DND-41 (cell line): Measurements from ENCODE around the gene CARM1.

Experiments
- EZH2 ChIP-seq: IDR thresholded peaks from 3 replicates; pipeline ENCODE4 v1.6.1; 2012; ENCODE audit warnings: borderline replicate concordance, low read depth, mild to moderate bottlenecking, moderate library complexity, low read length, inconsistent platforms; ENCODE audit not compliant: severe bottlenecking
- TF ChIP-seq, protein P1 (sequence below): IDR thresholded peaks from 2 replicates; pipeline ENCODE4 v1.5.1; 2012; ENCODE audit warnings: borderline replicate concordance, low read length, moderate library complexity, mild to moderate bottlenecking; ENCODE audit not compliant: poor library complexity, severe bottlenecking; ENCODE audit errors: extremely low read depth

DNA sequence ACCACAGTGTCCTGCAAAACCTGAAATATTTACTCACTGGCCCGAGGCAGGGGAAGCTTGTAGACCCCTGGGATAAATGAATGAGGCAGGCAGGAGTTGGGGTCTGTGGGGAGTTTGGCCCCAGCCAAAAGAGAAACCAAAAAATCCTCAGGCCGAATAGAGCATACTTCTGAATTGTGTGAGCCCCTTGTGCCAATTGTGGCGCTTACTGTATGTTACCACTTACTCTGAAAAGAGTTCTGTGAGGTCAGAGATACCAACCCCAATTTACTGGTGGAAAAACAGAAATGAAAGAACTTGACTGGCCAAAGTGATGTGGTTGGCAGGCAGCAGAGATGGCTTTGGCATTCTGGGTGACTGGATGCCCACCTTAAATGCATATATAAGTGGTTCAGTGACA, 6.9 kb downstream of the CARM1 start:
- TF ChIP-seq, protein P1, sequence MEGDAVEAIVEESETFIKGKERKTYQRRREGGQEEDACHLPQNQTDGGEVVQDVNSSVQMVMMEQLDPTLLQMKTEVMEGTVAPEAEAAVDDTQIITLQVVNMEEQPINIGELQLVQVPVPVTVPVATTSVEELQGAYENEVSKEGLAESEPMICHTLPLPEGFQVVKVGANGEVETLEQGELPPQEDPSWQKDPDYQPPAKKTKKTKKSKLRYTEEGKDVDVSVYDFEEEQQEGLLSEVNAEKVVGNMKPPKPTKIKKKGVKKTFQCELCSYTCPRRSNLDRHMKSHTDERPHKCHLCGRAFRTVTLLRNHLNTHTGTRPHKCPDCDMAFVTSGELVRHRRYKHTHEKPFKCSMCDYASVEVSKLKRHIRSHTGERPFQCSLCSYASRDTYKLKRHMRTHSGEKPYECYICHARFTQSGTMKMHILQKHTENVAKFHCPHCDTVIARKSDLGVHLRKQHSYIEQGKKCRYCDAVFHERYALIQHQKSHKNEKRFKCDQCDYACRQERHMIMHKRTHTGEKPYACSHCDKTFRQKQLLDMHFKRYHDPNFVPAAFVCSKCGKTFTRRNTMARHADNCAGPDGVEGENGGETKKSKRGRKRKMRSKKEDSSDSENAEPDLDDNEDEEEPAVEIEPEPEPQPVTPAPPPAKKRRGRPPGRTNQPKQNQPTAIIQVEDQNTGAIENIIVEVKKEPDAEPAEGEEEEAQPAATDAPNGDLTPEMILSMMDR = no peak
- no peak for TF ChIP-seq EZH2
